H1 (cell line): ENCODE measurements around the gene MYO1A. TPM values are rescaled to one million over a fixed set of nuclear protein-coding genes. Genes with fewer than 3 reads are reported as not detected.

Experiments used
- CTCF ChIA-PET: fragments of 300-600 bp; sonication (Branson Sonifier 250); formaldehyde crosslinking; loops from one replicate; lab custom pipeline; 2021; ENCODE audit not compliant: partially characterized antibody; lab: Charles Lee
- POLR2A ChIA-PET: fragments of 300-600 bp; sonication (Branson Sonifier 250); formaldehyde crosslinking; loops from one replicate; lab custom pipeline; 2021; ENCODE audit warnings: inconsistent platforms; ENCODE audit not compliant: partially characterized antibody; lab: Charles Lee
- DNase-seq, 2 experiments: peaks; one replicate each; pipeline versions ENCODE4 v3.0.0 to v3.0.0-alpha.2; 2010 to 2022; ENCODE audit warnings: low spot score in 2 of 2, low read depth in 1 of 2, mixed read lengths in 1 of 2
- FAIRE-seq: peaks from 2 replicates; lab custom pipeline; 2011; peaks lifted over from hg19 to GRCh38; lab: Jason Lieb, UNC
- H2AFZ ChIP-seq: 2 replicates; pipeline ENCODE4 v1.8.1; 2012; ENCODE audit warnings: low read length, inconsistent platforms
- H2AK5ac ChIP-seq: 2 replicates; pipeline ENCODE4 v1.6.1; 2013; ENCODE audit warnings: low read depth, low read length
- H2BK120ac ChIP-seq: replicated peaks from 2 replicates; pipeline ENCODE3; 2013; ENCODE audit warnings: low read depth, low read length, inconsistent platforms
- H2BK12ac ChIP-seq: 2 replicates; pipeline ENCODE4 v1.6.1; 2013; ENCODE audit warnings: low read depth, low read length
- H2BK15ac ChIP-seq: 2 replicates; pipeline ENCODE4 v1.6.1; 2013; ENCODE audit warnings: low read length
- H2BK20ac ChIP-seq: 2 replicates; pipeline ENCODE4 v1.6.1; 2013; ENCODE audit warnings: low read length
- H2BK5ac ChIP-seq: 2 replicates; pipeline ENCODE4 v1.6.1; 2013; ENCODE audit warnings: low read depth, low read length
- H3K14ac ChIP-seq: 2 replicates; pipeline ENCODE4 v1.6.1; 2013; ENCODE audit warnings: inconsistent platforms; ENCODE audit not compliant: insufficient read length
- H3K18ac ChIP-seq: 2 replicates; pipeline ENCODE4 v1.6.1; 2013; ENCODE audit warnings: low read length; ENCODE audit errors: extremely low read depth
- H3K23ac ChIP-seq: 2 replicates; pipeline ENCODE4 v1.6.1; 2013; ENCODE audit warnings: inconsistent platforms; ENCODE audit not compliant: insufficient read length
- H3K23me2 ChIP-seq: 2 replicates; pipeline ENCODE4 v1.6.1; 2013; ENCODE audit warnings: low read depth, low read length
- H3K27ac ChIP-seq: 2 replicates; pipeline ENCODE4 v1.6.1; 2011; ENCODE audit warnings: low read depth, low read length, inconsistent platforms
- H3K27me3 ChIP-seq, 4 experiments: replicated peaks in 1 of 4; 1 replicate in 1 of 4; 2 replicates in 3 of 4; pipeline versions ENCODE4 v1.6.1 to v1.8.1; 2011 to 2013; ENCODE audit warnings: low read length in 3 of 4, mild to moderate bottlenecking in 3 of 4, inconsistent platforms in 2 of 4, mixed read lengths in 2 of 4, moderate library complexity in 1 of 4; ENCODE audit not compliant: control insufficient read depth in 3 of 4, insufficient read depth in 3 of 4; ENCODE audit errors: extremely low read depth in 1 of 4
- H3K36me3 ChIP-seq, 4 experiments: 2 replicates each; pipeline versions ENCODE4 v1.6.1 to v1.8.1; 2011 to 2013; ENCODE audit warnings: mild to moderate bottlenecking in 4 of 4, low read length in 3 of 4, moderate library complexity in 2 of 4, control low read depth in 1 of 4, inconsistent platforms in 1 of 4; ENCODE audit not compliant: insufficient read depth in 4 of 4, control insufficient read depth in 2 of 4
- H3K4ac ChIP-seq: replicated peaks from 2 replicates; pipeline ENCODE3; 2013; ENCODE audit warnings: low read length, low read depth, mixed read lengths, inconsistent platforms; ENCODE audit not compliant: insufficient read length
- H3K4me1 ChIP-seq, 4 experiments: replicated peaks in 1 of 4; 1 replicate in 1 of 4; 2 replicates in 3 of 4; pipeline versions ENCODE4 v1.6.1 to v1.8.1; 2011 to 2013; ENCODE audit warnings: low read length in 3 of 4, inconsistent platforms in 2 of 4, mixed read lengths in 1 of 4; ENCODE audit not compliant: insufficient read depth in 4 of 4, control insufficient read depth in 3 of 4
- H3K4me2 ChIP-seq, 2 experiments: 2 replicates each; pipeline versions ENCODE4 v1.6.1 to v1.8.1; 2011 to 2013; ENCODE audit warnings: low read depth in 2 of 2, low read length in 2 of 2, control low read depth in 1 of 2, inconsistent platforms in 1 of 2, mild to moderate bottlenecking in 1 of 2; ENCODE audit not compliant: insufficient read depth in 1 of 2
- H3K4me3 ChIP-seq, 4 experiments: fragments of 200-600, 300-600 bp in 1 of 4; sonication (generic), shearing (Covaris generic), sonication (Bioruptor Twin) in 1 of 4; 2 replicates each; pipeline versions ENCODE4 v1.5.1 to v1.8.1; 2011 to 2016; ENCODE audit warnings: low read length in 4 of 4, low read depth in 3 of 4, control low read depth in 2 of 4, inconsistent platforms in 2 of 4, mild to moderate bottlenecking in 2 of 4, mixed read lengths in 1 of 4, moderate library complexity in 1 of 4; ENCODE audit not compliant: insufficient read depth in 2 of 4; ENCODE audit errors: extremely low read depth in 1 of 4
- H3K56ac ChIP-seq: replicated peaks from 2 replicates; pipeline ENCODE3; 2013; ENCODE audit warnings: low read depth, mild to moderate bottlenecking, mixed read lengths, low read length, inconsistent platforms; ENCODE audit not compliant: insufficient read length
- H3K79me1 ChIP-seq: 2 replicates; pipeline ENCODE4 v1.6.1; 2013; ENCODE audit warnings: low read depth, low read length, control low read depth
- H3K79me2 ChIP-seq, 2 experiments: 2 replicates each; pipeline versions ENCODE4 v1.6.1 to v1.8.1; 2012 to 2013; ENCODE audit warnings: low read length in 2 of 2, mild to moderate bottlenecking in 2 of 2, inconsistent platforms in 1 of 2; ENCODE audit not compliant: insufficient read depth in 2 of 2, control insufficient read depth in 1 of 2
- H3K9ac ChIP-seq, 4 experiments: replicated peaks in 1 of 4; 1 replicate in 1 of 4; 2 replicates in 3 of 4; pipeline versions ENCODE4 v1.6.1 to v1.8.1; 2011 to 2013; ENCODE audit warnings: low read depth in 3 of 4, low read length in 3 of 4, control low read depth in 2 of 4, mild to moderate bottlenecking in 2 of 4, moderate library complexity in 2 of 4, inconsistent platforms in 1 of 4; ENCODE audit errors: extremely low read depth in 1 of 4
- H3K9me3 ChIP-seq, 2 experiments: 2 replicates each; pipeline versions ENCODE4 v1.6.1 to v1.8.1; 2012 to 2013; ENCODE audit warnings: mild to moderate bottlenecking in 2 of 2, moderate library complexity in 2 of 2, control low read depth in 1 of 2, inconsistent platforms in 1 of 2, low read depth in 1 of 2, low read length in 1 of 2, mixed read lengths in 1 of 2; ENCODE audit not compliant: insufficient read depth in 2 of 2
- H4K20me1 ChIP-seq, 2 experiments: replicated peaks in 1 of 2; 2 replicates each; pipeline versions ENCODE3 to v1.8.1; 2011 to 2013; ENCODE audit warnings: inconsistent platforms in 2 of 2, low read length in 2 of 2, mild to moderate bottlenecking in 1 of 2; ENCODE audit not compliant: insufficient read depth in 2 of 2, control insufficient read depth in 1 of 2
- H4K5ac ChIP-seq: 2 replicates; pipeline ENCODE4 v1.6.1; 2013; ENCODE audit warnings: low read length, low read depth, mixed read lengths, inconsistent platforms; ENCODE audit not compliant: insufficient read length
- H4K8ac ChIP-seq: 2 replicates; pipeline ENCODE4 v1.8.0; 2013; ENCODE audit warnings: mild to moderate bottlenecking, moderate library complexity, low read length, inconsistent platforms; ENCODE audit not compliant: insufficient read depth; ENCODE audit errors: extremely low read depth
- H4K91ac ChIP-seq: replicated peaks from 2 replicates; pipeline ENCODE3; 2013; ENCODE audit warnings: low read length, mixed read lengths, inconsistent platforms; ENCODE audit not compliant: insufficient read length
- ASH2L ChIP-seq: fragments of 200-600, 300-600 bp; sonication (generic); IDR thresholded peaks from one replicate; pipeline ENCODE4 v1.7.1; 2017; ENCODE audit warnings: low read length
- RAD21 ChIP-seq, 2 experiments: IDR thresholded peaks in 1 of 2; conservative IDR thresholded peaks in 1 of 2; 2 replicates each; pipeline ENCODE4 v1.6.1; 2011; ENCODE audit warnings: low read depth in 2 of 2, low read length in 2 of 2, improper control_type of control experiment in 1 of 2, inconsistent platforms in 1 of 2, mild to moderate bottlenecking in 1 of 2, moderate library complexity in 1 of 2
- WGBS, 2 experiments: shearing (Covaris generic) in 1 of 2; methylation state at CpG; one replicate each; pipeline versions ENCODE4 v1.1.6 to v1.1.7; 2013 to 2015; ENCODE audit warnings: low lambda C conversion rate in 2 of 2, mixed read lengths in 2 of 2, inconsistent platforms in 1 of 2, low coverage in 1 of 2, missing lambda C conversion rate in 1 of 2; ENCODE audit not compliant: insufficient replicate concordance in 2 of 2, insufficient coverage in 1 of 2, insufficient read length in 1 of 2; ENCODE audit errors: extremely low coverage in 1 of 2, missing lambda C conversion rate in 1 of 2; 5-methylcytosine and 5-hydroxymethylcytosine counted together
- polyA plus RNA-seq, 7 experiments: library from polyadenylated mRNA; depleted of rRNA in 3 of 7; stranded (reverse) in 5 of 7; unstranded in 2 of 7; fragments of >200 nt in 5 of 7; fragments of 200-250 nt in 2 of 7; gene quantifications; 1 replicate in 5 of 7; 2 replicates in 1 of 7; 4 replicates in 1 of 7; pipeline versions ENCODE4 v1.2.1 to v1.2.3, GENCODE V29; 2011 to 2013; ENCODE audit warnings: missing spikeins in 2 of 7, mixed read lengths in 2 of 7
- total RNA-seq: library from RNA; stranded (reverse); fragmentation: NEBNext Ultra II Directional; extraction: Animal tissue kit (Norgen Biotek cat#: 25700); gene quantifications from 2 replicates; pipeline ENCODE4 v1.2.1, GENCODE V29; 2021

The MYO1A gene
- total and polyA plus RNA-seq, 2 of the 8 experiments (the other 6 are each of a cell fraction or from before 2014, with no cell fraction given), result 0.54 to 0.77 TPM

- Histone ChIP-seq H4K20me1 (peaks cover 3 to 15% of the 10 kb centered on the region in 2 experiments), H3K36me3 (peaks cover 27 to 39% (median 32%) of the 10 kb centered on the region in 4 experiments), H4K8ac (no peak overlapping the region), H3K4me1 (no peaks in the 10 kb centered on the region), H2BK120ac (no peak overlapping the region), H4K5ac (no peak overlapping the region), H3K4me3 (no peak overlapping the region), H4K91ac (no peak overlapping the region), H3K4me2 (no peak overlapping the region), H3K14ac (no peak overlapping the region), H3K9ac (no peak overlapping the region), H2BK5ac (no peak overlapping the region), H2AFZ (no peak overlapping the region), H2BK12ac (no peak overlapping the region), H3K4ac (no peak overlapping the region), H3K9me3 (no peaks in the 10 kb centered on the region), H3K27ac (no peak overlapping the region), H2AK5ac (no peak overlapping the region), H3K23ac (no peak overlapping the region), H2BK20ac (no peak overlapping the region), H3K23me2 (no peaks in the 10 kb centered on the region), H3K18ac (no peak overlapping the region), H3K56ac (no peak overlapping the region), H3K79me1 (peaks cover 14% of the 10 kb centered on the region), H2BK15ac (no peak overlapping the region), H3K27me3 (no peaks in the 10 kb centered on the region), H3K79me2 (peaks cover 0 to 56% of the 10 kb centered on the region in 2 experiments; a peak in 3 of 4 replicates)
- FAIRE-seq (no peak), DNase-seq (no peak)
- WGBS, 2 experiments, result 88% methylated on average over 4 of the region's 4 CpGs; no CpG with 5 or more reads in 1 of the 2 experiments
- ChIA-PET POLR2A (interaction anchor here (2.1 kb wide), 1 partner anchor 8 kb away, joined by 5 read pairs; no protein-coding TSS in a partner anchor), CTCF (interaction anchor here (0.6 to 10.6 kb wide), 11 partner anchors 7 to 388 kb away, joined by 3 to 187 read pairs (median 4); partner anchors contain the start of gene HSD17B6)
- no peak for TF ChIP-seq RAD21 (IDR thresholded peaks at IDR 0.05 in 1 of 2, conservative IDR thresholded peaks at IDR 0.05 in 1 of 2; ENCODE audit: low read depth in 2 of 2, low read length in 2 of 2)
- no peak for TF ChIP-seq ASH2L
These were observed 50.5 kb downstream of the MYO1A start for GRCh38 chr12:56999456-56999855.
